GDM1 (cell line): ENCODE measurements around the gene DNASE1L1.
"Not testable (repeated sequence)": the region's sequence is repeated elsewhere in the genome, so short reads cannot be mapped to it uniquely, and the experiment has no call there.

ENCODE experiments used
- DNase-seq: peaks from one replicate; lab custom pipeline; 2025; lab: John Stamatoyannopoulos, UW

The DNASE1L1 gene

DNA sequence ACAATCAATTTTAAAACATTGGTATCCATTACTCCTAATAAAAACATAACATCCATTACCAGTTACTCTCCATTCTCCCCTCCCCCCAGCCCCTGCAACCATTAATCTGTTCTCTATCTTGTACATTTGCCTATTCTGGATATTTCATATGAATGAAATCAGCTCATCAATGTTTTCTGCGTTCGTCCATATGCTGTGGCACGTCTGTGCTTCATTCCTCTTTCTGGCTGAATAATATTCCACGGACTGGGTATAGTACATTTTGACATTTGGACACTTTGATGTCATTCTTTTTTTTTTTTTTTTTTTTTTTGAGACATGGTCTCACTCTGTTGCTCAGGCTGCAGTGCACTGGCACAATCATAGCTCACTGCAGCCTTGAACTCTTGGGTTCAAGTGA, 5.2 kb downstream of the DNASE1L1 start:
- no peak for DNase-seq

DNA sequence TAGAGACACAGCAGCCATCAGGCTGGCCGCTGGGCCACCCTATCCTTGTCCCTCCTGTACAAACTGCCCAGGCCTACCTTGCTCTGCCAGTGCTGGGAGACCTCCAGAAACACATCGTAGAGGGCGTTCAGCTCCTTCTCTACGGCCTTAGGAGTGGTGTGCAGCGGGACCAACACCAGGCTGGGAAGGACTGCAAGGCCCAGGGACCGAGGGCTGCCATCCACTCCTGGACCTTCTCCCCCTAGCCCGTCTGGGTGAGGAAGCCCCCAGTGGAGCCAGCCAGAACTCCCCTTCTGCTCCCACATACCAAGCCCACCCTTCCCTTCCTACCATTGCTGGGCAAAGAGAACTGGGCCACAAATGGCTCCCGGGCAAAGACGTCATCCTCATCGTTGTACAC, 5.9 kb downstream of the DNASE1L1 start:
- no peak for DNase-seq

DNA sequence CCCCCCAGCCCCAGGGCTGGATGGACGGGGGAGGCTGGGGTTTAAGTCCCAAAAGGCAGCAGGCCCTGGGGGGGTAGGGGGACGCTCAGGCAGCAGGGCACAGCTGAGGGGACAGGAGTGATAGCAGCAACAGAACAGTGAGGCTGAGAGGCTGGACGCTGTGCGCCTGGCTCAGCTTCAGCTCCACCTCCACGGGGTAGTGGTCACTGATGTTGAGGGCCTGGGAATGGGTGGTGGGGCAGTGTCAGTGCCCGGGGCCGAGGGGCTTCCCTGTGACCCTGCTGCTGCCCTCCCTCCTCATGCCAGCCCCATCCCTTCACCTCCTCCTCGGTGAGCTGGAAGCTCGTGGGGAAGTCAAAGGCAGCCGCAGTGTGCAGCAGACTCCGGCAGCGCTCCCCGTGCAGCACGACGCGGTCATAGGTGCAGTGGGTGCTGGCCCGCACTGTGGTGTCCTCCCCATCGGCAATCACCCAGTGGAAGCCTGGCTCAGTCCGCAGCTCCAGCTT, 6.4 kb downstream of the DNASE1L1 start:
- no peak for DNase-seq

DNA sequence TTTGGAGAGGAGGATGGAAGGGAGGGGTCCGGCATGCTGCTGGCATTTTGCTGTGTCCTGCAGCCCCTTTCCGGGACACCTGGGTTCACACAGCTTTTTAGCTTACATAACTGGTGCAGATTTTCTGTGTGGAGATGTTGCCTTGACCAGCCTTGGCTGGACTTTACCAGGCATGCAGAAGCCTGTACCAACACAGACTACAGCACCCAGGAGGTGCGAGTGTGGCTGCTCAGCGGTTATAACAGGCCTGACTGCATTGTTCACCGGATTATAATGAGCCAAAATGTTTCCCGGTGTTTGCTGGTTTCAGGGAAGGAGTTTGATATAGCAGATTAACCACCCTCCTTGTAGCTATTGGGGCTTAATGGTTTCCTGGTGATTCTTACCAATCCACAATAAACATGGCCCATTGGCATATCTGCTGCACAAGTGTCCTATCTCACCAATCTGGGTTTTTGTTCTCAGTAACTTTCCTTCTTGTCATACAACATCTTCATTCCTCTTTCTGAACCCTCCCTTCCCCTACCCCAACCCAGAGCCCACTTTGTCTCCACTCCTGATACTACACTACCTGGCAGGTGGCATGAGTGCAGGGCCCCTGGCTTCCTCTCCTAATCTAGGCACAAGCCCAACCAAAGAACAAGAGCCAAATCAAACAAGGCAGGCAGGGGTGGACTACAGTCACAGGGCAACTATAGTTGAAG, 7.0 kb downstream of the DNASE1L1 start:
- DNase-seq = no peak

DNA sequence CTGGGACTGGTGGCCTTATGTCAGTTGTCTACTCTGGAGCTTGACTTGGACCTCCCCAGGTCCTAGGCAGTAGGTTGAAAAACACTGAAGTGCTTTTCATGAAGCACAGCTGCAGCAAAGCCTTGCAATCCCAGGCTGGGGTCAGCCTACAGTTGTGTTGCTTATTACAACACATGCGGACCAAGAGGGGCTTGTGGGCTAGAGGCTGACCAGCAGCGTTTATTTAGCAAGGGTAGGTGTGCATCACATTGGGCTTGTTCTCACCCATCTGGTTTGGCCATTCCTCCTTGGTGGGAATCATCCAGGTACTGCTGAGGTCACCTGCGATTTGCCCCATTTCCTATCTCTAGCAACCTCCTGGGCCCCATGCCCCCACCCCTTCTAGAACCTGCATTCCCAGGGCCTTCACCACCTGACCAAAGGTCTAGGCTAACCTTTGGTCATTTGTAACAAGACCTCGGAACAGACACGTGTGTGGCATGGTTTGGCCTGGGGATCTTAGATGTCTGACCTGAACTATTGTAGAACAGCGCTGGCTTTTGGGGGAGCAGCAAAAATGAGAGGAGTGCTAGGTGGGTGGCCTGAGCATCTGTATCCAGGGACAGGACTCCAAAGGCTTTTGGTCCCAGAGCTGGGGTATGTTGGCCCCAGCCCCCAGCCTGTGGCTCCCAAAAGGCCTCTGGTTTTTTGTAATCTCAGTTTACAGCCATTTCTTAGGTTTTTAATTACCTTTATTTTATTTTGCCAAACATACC, 7.8 kb downstream of the DNASE1L1 start:
- DNase-seq = no peak

DNA sequence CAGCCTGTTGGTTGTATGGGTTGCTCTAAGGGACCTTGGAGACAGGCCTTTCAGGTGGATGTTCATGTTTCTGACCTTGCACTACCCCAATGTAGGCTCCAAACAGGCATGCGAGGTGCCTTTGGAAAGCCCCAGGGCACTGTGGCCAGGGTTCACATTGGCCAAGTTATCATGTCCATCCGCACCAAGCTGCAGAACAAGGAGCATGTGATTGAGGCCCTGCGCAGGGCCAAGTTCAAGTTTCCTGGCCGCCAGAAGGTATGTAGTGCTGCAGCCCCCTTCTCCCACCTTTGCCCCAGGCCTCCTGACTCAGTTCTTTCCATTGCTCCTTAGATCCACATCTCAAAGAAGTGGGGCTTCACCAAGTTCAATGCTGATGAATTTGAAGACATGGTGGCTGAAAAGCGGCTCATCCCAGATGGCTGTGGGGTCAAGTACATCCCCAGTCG, 8.7 kb downstream of the DNASE1L1 start:
- DNase-seq = not testable (repeated sequence)

DNA sequence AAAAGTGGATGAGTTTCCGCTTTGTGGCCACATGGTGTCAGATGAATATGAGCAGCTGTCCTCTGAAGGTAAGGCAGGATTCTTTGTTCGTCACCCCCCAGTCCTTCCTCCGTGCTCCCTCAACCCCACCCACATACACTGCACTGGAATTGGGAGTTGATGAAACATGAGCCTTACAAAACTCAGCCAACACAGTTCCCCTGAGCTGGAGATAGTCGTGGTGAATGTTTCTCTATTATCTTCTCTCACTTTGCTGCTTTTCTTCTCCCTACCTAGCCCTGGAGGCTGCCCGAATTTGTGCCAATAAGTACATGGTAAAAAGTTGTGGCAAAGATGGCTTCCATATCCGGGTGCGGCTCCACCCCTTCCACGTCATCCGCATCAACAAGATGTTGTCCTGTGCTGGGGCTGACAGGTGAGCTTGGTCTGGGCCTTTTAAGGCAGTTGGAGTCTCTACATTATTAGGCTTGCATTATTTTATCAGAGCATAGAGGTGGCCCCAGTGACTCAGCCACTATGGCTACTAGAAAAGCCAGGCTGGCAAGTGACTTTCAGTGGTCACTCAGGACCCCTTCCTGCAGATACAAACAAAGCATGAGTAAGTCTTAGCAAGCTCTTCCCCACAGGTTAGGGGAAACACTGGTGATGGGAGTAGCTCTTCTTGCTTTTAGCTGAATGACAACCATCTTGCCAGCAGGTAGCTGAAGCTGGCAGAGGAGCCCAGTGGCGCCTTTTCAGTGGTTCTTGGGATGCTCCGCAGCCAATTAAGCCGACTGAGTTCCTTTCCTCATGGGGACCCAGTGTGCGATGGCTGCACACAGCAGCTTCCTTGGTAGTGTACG, 9.3 kb downstream of the DNASE1L1 start:
- no peak for DNase-seq

DNA sequence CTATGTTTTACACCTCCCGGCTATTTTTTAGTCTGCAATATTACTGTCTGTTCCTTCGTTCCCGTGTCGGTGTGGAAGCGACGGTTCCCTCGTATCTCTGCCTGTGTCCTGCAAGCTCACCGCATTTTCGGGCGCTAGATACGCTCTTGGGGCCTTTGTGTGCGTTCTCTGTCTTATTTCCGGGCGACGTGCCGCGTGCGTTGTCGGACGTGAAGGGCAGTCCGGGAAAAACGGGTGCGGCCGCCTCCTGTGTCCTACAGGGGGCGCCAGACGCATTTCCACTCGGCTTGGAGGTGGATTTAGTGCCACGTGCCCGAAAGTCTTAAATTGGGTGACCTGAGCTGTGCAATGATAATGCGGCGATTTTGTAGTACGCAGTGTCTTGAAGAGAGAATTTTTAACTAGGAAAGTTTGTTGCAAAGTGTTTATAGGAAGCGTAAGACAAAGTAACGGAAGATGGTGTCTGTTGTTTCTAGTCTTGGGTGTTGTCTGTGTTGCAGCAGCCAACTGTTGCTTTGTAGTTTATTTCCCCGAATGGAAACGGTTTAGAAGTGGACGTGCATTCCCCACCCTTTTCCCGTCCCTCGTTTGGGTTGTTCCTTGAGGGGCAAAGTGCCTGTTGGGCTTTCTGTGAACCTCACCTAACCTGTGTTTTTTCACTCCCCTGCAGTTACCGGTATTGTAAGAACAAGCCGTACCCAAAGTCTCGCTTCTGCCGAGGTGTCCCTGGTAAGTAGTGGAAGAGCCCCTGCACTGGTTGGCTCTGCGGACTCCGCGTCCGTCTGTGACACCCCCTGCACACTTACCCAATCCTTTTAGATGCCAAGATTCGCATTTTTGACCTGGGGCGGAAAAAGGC, 10.2 kb downstream of the DNASE1L1 start:
- DNase-seq = peak; percentile 62

DNA sequence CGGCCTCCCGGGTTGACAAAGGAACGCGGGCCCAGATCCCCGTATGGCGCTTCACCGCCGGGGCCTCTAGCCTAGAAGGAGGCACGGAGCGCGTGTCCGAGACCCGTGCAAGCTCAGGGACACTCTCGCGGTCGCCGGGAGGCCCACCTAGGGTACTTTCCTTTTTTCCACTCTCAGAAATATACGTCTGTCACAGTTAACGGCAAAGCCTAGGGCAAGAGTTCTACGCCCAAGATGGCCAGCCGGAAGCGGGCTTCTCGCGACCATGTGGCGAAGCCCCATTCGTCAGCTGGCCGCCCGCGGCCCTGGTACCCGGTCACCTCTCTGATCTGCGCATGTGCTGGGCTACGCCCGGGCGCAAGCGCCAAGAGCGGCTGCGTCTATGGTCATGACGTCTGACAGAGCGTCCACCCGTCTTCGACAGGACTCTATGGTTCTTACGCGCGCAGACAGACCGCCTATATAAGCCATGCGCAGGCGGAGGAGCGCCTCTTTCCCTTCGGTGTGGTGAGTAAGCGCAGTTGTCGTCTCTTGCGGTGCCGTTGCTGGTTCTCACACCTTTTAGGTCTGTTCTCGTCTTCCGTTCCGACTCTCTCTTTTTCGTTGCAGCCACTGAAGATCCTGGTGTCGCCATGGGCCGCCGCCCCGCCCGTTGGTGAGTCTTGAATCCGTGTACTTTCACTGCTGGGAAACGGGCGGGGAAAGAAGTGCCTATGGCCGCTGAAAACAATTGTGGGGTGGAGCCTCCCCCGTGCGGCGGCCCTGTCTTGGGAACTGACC, 11.0 kb downstream of the DNASE1L1 start, which contains the start of gene RPL10:
Gene RPL10, plus strand, starts transcription at position 490 of the 780 bp plus-strand sequence. Its CDS starts 143 bp downstream, at position 633.
- DNase-seq = peak; percentile 94

DNA sequence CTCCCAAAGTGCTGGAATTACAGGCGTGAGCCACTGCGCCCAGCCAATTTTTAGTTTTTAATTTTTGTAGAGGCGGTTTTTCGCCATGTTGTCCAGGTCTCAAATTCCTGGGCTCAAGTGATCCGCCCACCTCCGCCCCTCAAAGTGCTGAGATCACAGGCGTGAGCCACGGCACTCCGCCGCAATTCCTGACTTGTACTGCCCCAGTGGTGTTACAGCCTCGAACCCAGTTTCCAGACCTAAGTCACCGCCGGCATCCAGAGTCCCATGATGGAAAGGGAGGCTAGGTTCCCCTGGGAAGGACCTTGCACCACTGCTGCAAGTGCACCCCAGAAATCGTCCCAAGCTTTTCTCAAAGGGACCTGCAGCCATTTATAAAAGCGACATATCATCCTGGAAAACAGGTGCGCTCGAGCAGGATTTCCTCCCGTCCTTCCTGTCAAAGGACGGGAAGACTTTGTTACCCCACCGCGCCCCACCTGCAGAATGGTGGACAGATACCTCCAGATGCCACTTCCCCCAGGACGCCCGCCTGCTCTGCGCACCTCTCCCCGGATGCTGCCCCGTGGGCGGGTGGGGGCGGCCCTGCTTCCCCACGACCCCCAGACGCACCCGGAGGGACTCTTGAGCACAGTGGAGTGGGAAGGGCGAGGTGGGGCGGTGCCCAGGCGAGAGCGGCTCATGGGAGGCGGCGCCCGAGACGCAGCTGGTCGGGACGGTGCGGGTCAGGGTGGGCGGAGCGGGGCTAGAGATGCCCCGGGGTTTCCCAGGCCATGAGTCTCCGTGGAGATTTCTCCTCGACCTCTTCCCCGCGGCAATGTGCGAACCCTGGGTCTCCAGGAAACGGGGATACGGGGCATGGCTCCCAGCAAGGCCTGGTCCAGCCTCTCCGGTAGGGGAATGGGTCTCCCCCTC, 11.8 kb downstream of the DNASE1L1 start:
- DNase-seq = peak; percentile 49

DNA sequence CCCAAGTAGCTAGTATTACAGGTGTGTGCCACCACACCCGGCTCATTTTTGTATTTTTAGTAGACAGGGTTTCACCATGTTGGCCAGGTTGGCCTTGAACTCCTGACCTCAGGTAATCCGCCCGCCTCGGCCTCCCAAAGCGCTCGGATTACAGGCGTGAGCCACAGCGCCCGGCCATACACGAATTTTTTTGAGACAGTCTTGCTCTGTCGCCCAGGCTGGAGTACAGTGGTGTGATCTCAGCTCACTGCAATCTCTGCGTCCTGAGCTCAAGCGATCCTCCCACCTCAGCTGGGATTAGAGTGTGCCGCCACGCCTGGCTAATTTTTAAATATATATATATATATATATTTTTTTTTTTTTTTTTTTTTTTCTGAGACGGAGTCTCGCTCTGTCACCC, 12.7 kb downstream of the DNASE1L1 start:
- not testable (repeated sequence) for DNase-seq

DNA sequence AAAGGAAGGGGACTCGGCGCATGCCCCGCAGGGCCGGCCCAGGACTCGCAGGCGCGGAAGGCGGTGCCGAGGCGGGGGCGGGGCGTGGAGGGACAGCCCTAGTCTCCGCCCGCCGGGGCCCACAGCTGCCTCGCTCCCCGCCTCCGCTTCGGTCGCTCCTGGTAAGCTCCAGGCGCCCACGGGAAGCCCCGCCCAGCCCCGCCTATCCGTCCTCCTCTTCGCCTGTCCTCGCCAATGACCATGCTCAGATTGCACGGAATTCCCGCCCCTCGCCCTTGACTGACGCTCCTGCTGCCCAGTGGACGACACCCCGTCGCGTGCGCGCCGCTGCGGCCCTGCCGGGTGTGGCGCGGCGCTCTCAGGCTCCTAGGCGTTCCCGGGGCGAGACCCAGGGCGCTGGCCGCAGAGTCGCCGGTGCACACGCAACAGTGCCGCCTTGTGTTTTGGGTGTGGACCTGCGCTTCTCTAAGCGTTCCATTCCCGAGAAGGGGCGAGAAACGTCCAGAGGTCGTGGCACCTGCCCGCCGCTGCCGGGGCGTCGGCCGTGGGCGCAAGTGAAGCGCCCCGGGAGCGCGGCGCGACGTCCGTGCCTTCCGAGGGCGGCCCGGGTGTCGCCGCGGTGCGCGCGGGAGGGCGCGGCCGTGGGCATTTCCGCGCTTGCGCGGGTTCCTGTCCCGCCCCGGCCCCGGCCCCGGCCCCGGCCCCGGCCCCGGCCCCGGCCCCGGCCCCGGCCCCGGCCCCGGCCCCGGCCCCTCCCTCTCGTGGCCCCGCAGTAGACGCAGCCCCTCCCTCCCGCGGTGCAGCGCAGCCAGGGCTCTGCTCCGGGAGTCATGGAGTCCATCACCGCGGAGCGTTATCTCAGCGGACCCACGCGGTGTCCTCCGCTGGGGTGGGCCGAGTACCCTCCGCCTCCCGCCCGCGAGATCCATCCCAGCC, 19.0 kb downstream of the DNASE1L1 start:
- DNase-seq = not testable (repeated sequence)

DNA sequence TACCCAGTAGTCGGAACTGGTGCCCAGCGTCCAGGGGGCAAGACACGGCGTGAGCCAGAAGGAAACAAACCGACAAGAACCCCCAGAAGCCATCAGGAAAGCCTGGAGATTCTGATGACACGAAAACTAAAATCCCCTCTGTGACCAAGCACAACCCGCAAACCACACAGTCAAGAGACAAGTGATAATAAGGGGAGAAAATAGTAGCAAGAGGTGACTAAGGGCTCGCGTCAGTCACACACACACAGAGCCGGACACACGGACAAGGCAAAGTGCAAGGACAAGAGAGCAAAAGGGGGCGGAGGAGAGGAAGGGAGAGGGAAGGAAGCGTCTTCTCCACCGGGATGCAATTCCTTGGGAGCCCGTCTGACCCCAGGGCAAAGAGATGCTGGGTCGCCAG, 20.4 kb downstream of the DNASE1L1 start:
- DNase-seq = not testable (repeated sequence)

DNA sequence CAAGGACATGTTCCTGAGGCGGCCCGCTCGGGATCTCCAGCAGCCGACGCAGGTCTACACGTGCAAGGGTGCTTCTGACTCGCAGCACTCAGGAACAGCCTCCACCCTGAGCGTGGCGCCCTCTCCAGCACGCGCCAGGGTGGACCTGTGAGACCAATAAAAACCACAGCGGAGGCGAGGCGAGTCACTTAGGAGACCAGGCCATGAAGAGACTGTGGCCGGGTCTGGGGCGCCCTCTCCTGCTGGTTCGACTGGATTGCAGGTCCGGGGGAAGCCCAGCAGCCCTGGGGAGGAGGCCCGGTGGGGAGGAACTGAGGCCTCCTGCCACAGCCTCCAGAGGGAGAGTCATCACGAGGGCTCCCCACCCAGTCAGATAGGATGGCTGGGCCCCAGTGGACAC, 21.0 kb downstream of the DNASE1L1 start:
- DNase-seq = not testable (repeated sequence)

DNA sequence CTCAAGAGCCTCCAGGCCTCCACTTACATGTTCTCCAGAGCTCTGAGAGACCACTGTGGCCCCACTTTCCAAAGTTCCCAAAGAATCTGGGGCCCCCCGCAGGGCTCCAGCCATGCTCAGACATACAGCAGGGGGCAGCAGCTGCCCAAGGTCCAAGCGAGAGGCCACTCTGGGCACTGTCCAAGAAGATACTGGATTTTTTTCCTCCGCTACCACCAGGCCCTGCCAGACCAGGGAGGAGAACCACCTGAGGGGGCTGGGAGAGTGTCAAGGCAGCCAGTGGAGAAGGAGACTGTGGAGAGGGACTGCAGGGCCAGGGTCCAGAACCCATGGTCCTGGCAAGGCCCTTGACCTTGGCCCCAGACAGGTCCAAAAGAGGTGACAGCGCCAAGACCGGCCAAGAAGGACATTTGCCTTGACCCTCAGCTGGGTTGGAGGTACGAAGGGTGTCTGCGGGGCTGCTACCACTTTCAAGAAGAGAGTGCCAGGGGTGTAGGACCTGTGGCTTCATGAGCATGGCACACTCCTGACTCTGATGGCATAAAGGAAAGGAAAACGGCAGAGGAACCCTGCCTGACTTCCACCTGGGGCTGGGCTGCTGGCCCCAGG, 24.7 kb downstream of the DNASE1L1 start:
- DNase-seq = no peak

DNA sequence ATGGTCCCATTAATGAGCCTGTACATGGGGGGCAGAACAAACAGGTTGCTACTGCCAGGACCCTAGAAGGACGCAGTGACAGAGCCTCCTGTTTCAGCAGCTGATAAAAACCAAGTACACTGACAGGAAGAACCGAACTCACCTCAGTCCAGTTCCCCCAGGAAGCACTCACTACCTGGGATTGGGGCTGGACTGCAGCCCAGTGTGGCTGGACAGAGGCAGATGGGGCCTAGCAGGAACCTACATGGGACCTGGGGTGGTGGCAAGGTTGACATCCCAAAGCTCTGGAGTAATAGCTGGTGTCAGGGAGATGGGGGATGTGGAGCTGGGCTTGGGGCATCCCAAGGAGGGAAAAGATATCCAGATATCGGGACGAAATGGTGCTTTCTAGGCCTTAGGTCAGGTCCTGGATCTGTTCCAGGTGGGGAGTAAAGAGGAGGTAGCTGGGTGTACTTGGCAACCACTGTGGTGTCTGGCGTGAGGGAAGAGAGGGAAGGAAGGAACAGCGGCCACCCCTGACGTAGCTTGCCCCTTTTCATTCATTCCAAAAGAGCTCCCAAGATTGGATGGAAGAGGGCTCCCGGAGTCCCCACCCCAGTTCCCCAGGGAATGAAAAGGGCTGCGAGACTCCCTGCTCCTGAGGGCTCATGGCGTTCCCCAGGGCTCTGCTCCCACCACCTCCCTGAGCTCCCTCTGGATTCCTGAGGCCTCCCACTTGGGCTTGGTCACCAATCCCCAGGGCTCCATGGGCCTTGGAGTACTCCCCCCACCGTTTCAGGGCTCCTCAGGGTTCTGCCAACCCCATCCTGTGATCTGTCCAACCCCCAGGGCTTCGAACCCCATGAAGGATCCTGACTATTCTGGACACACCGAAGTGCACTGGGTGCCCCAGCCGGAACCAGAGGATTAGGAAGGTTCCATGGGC, 25.4 kb downstream of the DNASE1L1 start:
- no peak for DNase-seq
